DOHH2 (cell line): ENCODE measurements around the gene VSIG8.

Experiments
- CTCF ChIP-seq: fragments of 200-600 bp; sonication (generic); IDR thresholded peaks from one replicate; pipeline ENCODE4 v1.5.1; 2014; ENCODE audit warnings: antibody characterized with exemption, mild to moderate bottlenecking, low read depth, low read length; ENCODE audit not compliant: poor library complexity, severe bottlenecking
- EZH2phosphoT487 ChIP-seq: fragments of 200-600 bp; sonication (generic); IDR thresholded peaks from 2 replicates; pipeline ENCODE4 v1.6.1; 2017; ENCODE audit warnings: borderline replicate concordance, mild to moderate bottlenecking, antibody characterized with exemption, low read length, moderate library complexity, mixed read lengths

GRCh38 chr1:159889821-159890252, 27.4 kb upstream of the VSIG8 start:
- TF ChIP-seq CTCF: no peak
- TF ChIP-seq EZH2phosphoT487: no peak
